ENCODE measurements around the gene RBM42.
"Not testable (repeated sequence)": the region's sequence is repeated elsewhere in the genome, so short reads cannot be mapped to it uniquely, and the experiment has no call there.

RBM42 gene

GRCh38 chr19:35622750-35623149 is 6.1 kb upstream of the RBM42 start:
- DNase-seq = no peak

GRCh38 chr19:35623327-35624010 is 5.4 kb upstream of the RBM42 start:
- no peak for DNase-seq

GRCh38 chr19:35628264-35628564 is 622 bp upstream of the RBM42 start:
- no peak for DNase-seq

GRCh38 chr19:35629332-35629633 is 447 bp downstream of the RBM42 start:
- no peak for DNase-seq

- no peak for DNase-seq
Measured at GRCh38 chr19:35633727-35634440, 5.0 kb downstream of the RBM42 start.

- no peak for DNase-seq
Measured at GRCh38 chr19:35636651-35637050, 7.8 kb downstream of the RBM42 start.

GRCh38 chr19:35637165-35637564 is 8.3 kb downstream of the RBM42 start:
- no peak for DNase-seq

GRCh38 chr19:35639321-35639639 is 10.4 kb downstream of the RBM42 start:
- no peak for DNase-seq

- no peak for DNase-seq
Measured at GRCh38 chr19:35639863-35640262, 11.0 kb downstream of the RBM42 start.

GRCh38 chr19:35641515-35642151 is 12.8 kb downstream of the RBM42 start, which contains the start of gene ETV2:
Gene ETV2 (plus strand): TSS chr19:35641745. CDS start chr19:35642461, 716 bp downstream.
- no peak for DNase-seq

GRCh38 chr19:35642312-35642711 is 13.5 kb downstream of the RBM42 start:
- DNase-seq = no peak

- no peak for DNase-seq
Measured at GRCh38 chr19:35642798-35643254, 14.0 kb downstream of the RBM42 start.

GRCh38 chr19:35643255-35644205 is 14.7 kb downstream of the RBM42 start:
- peak; percentile 77 for DNase-seq

- peak; percentile 59 for DNase-seq
Measured at GRCh38 chr19:35644206-35644986, 15.6 kb downstream of the RBM42 start.

GRCh38 chr19:35644987-35645679 is 16.3 kb downstream of the RBM42 start:
- no peak for DNase-seq

GRCh38 chr19:35645680-35646511 is 17.1 kb downstream of the RBM42 start:
- no peak for DNase-seq

GRCh38 chr19:35648017-35648961 is 19.5 kb downstream of the RBM42 start, which contains the start of gene COX6B1:
Gene COX6B1 (plus strand): TSS chr19:35648323. CDS start chr19:35651244, 2,921 bp downstream.
- peak; percentile 98 for DNase-seq

GRCh38 chr19:35650581-35650980 is 21.7 kb downstream of the RBM42 start:
- DNase-seq = no peak

GRCh38 chr19:35654828-35655227 is 26.0 kb downstream of the RBM42 start:
- not testable (repeated sequence) for DNase-seq
